Measurements from ENCODE around the gene BNIPL. TPM values are rescaled to one million over a fixed set of nuclear protein-coding genes. Genes with fewer than 3 reads are reported as not detected.
A peak's percentile ranks its signal among the peaks of the same experiment; 100 is the strongest.

BNIPL gene
- total and polyA plus RNA-seq, 2 of the 13 experiments (the other 11 are each of a cell fraction or from before 2014, with no cell fraction given), result 0.40 to 1.1 TPM

- TF ChIP-seq POLR2A (IDR thresholded peaks at IDR 0.05; ENCODE audit: insufficient read depth in 1 of 2, low read depth in 2 of 2, low read length in 2 of 2) (peak in 1 of 2 experiments; percentile 32; a peak in 1 of 4 replicates), ZBTB49 (CRISPR knock-in tag; IDR thresholded peaks at IDR 0.05; ENCODE audit: borderline replicate concordance) (no peak), SMAD9 (CRISPR knock-in tag; IDR thresholded peaks at IDR 0.05) (no peak), REPIN1 (CRISPR knock-in tag; IDR thresholded peaks at IDR 0.05; ENCODE audit: borderline replicate concordance, low read depth) (peak; percentile 77), NR2F6 (IDR thresholded peaks at IDR 0.05) (no peak), NR2F6 (CRISPR knock-in tag; IDR thresholded peaks at IDR 0.05) (0 out of 2 replicates have a peak, but pooled peaks have one; percentile 15), ZMYM2 (CRISPR knock-in tag; IDR thresholded peaks at IDR 0.05) (no peak), ZFP62 (CRISPR knock-in tag; IDR thresholded peaks at IDR 0.05) (no peak), ZNF782 (CRISPR knock-in tag; IDR thresholded peaks at IDR 0.05; ENCODE audit: borderline replicate concordance) (no peak; the same call in 1 of the 2 replicates), TBX3 (IDR thresholded peaks at IDR 0.05; ENCODE audit: borderline replicate concordance) (no peak), GRHL1 (CRISPR knock-in tag; conservative IDR thresholded peaks at IDR 0.05) (no peak), PRDM15 (CRISPR knock-in tag; IDR thresholded peaks at IDR 0.05) (0 out of 2 replicates have a peak, but pooled peaks have one; percentile 37), ZNF776 (CRISPR knock-in tag; IDR thresholded peaks at IDR 0.05) (no peak; the same call in 1 of the 2 replicates), ZNF501 (CRISPR knock-in tag; IDR thresholded peaks at IDR 0.05) (peak; percentile 80; the same call in 1 of the 2 replicates), ZNF878 (CRISPR knock-in tag; IDR thresholded peaks at IDR 0.05) (no peak), ZNF687 (CRISPR knock-in tag; IDR thresholded peaks at IDR 0.05) (peak; percentile 92), ELF3 (CRISPR knock-in tag; IDR thresholded peaks at IDR 0.05) (no peak)
These were observed 11.7 kb downstream of the BNIPL start (continued) for GRCh38 chr1:151047925-151048644.
